ENCODE data around the gene PHF19.
A peak's percentile ranks its signal among the peaks of the same experiment; 100 is the strongest.

PHF19 gene

GRCh38 chr9:120850315-120850714 is 26.7 kb downstream of the PHF19 start:
- no peaks in the 10 kb centered on the region for H3K9me3 ChIP-seq (ENCODE audit: low read depth, low read length)
- no peaks in the 10 kb centered on the region for H3K36me3 ChIP-seq (ENCODE audit: insufficient read depth, low read length)
- no peak overlapping the region for H3K4me3 ChIP-seq
- TF ChIP-seq FOXP2 (optimal IDR thresholded peaks at IDR 0.05; ENCODE audit: control extremely low read depth, extremely low read length, insufficient read depth) (no peak), POLR2AphosphoS5 (IDR thresholded peaks at IDR 0.05; ENCODE audit: borderline replicate concordance, low read depth, low read length) (no peak), EZH2 (IDR thresholded peaks at IDR 0.05) (no peak)
- no peak overlapping the region for H3K27ac ChIP-seq
- H3K9ac ChIP-seq (ENCODE audit: insufficient read length) = no peak overlapping the region
- no peak for DNase-seq (ENCODE audit: low read depth, low spot score)

- no peak overlapping the region for H3K27ac ChIP-seq
- H3K36me3 ChIP-seq (ENCODE audit: insufficient read depth, low read length) = no peaks in the 10 kb centered on the region
- no peak for DNase-seq (ENCODE audit: low read depth, low spot score)
- no peak overlapping the region for H3K4me3 ChIP-seq
- H3K9me3 ChIP-seq (ENCODE audit: low read depth, low read length) = no peaks in the 10 kb centered on the region
- TF ChIP-seq FOXP2 (optimal IDR thresholded peaks at IDR 0.05; ENCODE audit: control extremely low read depth, extremely low read length, insufficient read depth) (no peak), EZH2 (IDR thresholded peaks at IDR 0.05) (no peak), POLR2AphosphoS5 (IDR thresholded peaks at IDR 0.05; ENCODE audit: borderline replicate concordance, low read depth, low read length) (no peak)
- no peak overlapping the region for H3K9ac ChIP-seq (ENCODE audit: insufficient read length)
These were observed 30.1 kb downstream of the PHF19 start for GRCh38 chr9:120846906-120847305.

GRCh38 chr9:120846251-120846889 is 30.6 kb downstream of the PHF19 start:
- Histone ChIP-seq H3K9ac (ENCODE audit: insufficient read length) (no peak overlapping the region), H3K27ac (no peak overlapping the region), H3K36me3 (ENCODE audit: insufficient read depth, low read length) (no peaks in the 10 kb centered on the region), H3K9me3 (ENCODE audit: low read depth, low read length) (no peaks in the 10 kb centered on the region), H3K4me3 (no peak overlapping the region)
- TF ChIP-seq POLR2AphosphoS5 (IDR thresholded peaks at IDR 0.05; ENCODE audit: borderline replicate concordance, low read depth, low read length) (no peak), FOXP2 (optimal IDR thresholded peaks at IDR 0.05; ENCODE audit: control extremely low read depth, extremely low read length, insufficient read depth) (no peak), EZH2 (IDR thresholded peaks at IDR 0.05) (no peak)
- no peak for DNase-seq (ENCODE audit: low read depth, low spot score)

- TF ChIP-seq POLR2AphosphoS5 (IDR thresholded peaks at IDR 0.05; ENCODE audit: borderline replicate concordance, low read depth, low read length) = no peak
- no peak for TF ChIP-seq EZH2 (IDR thresholded peaks at IDR 0.05)
- no peak for TF ChIP-seq FOXP2 (optimal IDR thresholded peaks at IDR 0.05; ENCODE audit: control extremely low read depth, extremely low read length, insufficient read depth)
- no peak overlapping the region for H3K9ac ChIP-seq (ENCODE audit: insufficient read length)
- H3K36me3 ChIP-seq (ENCODE audit: insufficient read depth, low read length) = no peaks in the 10 kb centered on the region
- no peak overlapping the region for H3K4me3 ChIP-seq
- H3K9me3 ChIP-seq (ENCODE audit: low read depth, low read length) = no peaks in the 10 kb centered on the region
- H3K27ac ChIP-seq = no peak overlapping the region
- DNase-seq (ENCODE audit: low read depth, low spot score) = no peak
These were observed 31.7 kb downstream of the PHF19 start for GRCh38 chr9:120845255-120845654.

- DNase-seq (ENCODE audit: low read depth, low spot score) = peak; percentile 76
- no peaks in the 10 kb centered on the region for H3K9me3 ChIP-seq (ENCODE audit: low read depth, low read length)
- peak within 1 kb of the TSS; percentile 86 for H3K4me3 ChIP-seq
- H3K27ac ChIP-seq = peak within 1 kb of the TSS; percentile 79
- H3K36me3 ChIP-seq (ENCODE audit: insufficient read depth, low read length) = no peaks in the 10 kb centered on the region
- H3K9ac ChIP-seq (ENCODE audit: insufficient read length) = peak within 1 kb of the TSS; percentile 97
- TF ChIP-seq FOXP2 (optimal IDR thresholded peaks at IDR 0.05; ENCODE audit: control extremely low read depth, extremely low read length, insufficient read depth) (no peak), POLR2AphosphoS5 (IDR thresholded peaks at IDR 0.05; ENCODE audit: borderline replicate concordance, low read depth, low read length) (peak; percentile 70), EZH2 (IDR thresholded peaks at IDR 0.05) (no peak)
These were observed 34.1 kb downstream of the PHF19 start, which contains the start of gene PSMD5 for GRCh38 chr9:120842685-120843485. PSMD5 (minus strand) TSS chr9:120842922; CDS start chr9:120842909, 13 bp downstream.

GRCh38 chr9:120841930-120842684 is 34.9 kb downstream of the PHF19 start:
- Histone ChIP-seq H3K4me3 (peak overlapping the region; percentile 86), H3K9me3 (ENCODE audit: low read depth, low read length) (no peaks in the 10 kb centered on the region), H3K9ac (ENCODE audit: insufficient read length) (peak overlapping the region; percentile 97), H3K27ac (peak overlapping the region; percentile 45; the same call in 1 of the 2 replicates), H3K36me3 (ENCODE audit: insufficient read depth, low read length) (no peaks in the 10 kb centered on the region)
- no peak for DNase-seq (ENCODE audit: low read depth, low spot score)
- TF ChIP-seq FOXP2 (optimal IDR thresholded peaks at IDR 0.05; ENCODE audit: control extremely low read depth, extremely low read length, insufficient read depth) (no peak), EZH2 (IDR thresholded peaks at IDR 0.05) (no peak), POLR2AphosphoS5 (IDR thresholded peaks at IDR 0.05; ENCODE audit: borderline replicate concordance, low read depth, low read length) (no peak)

- no peaks in the 10 kb centered on the region for H3K36me3 ChIP-seq (ENCODE audit: insufficient read depth, low read length)
- H3K27ac ChIP-seq = no peak overlapping the region
- no peak overlapping the region for H3K9ac ChIP-seq (ENCODE audit: insufficient read length)
- TF ChIP-seq EZH2 (IDR thresholded peaks at IDR 0.05) (no peak), FOXP2 (optimal IDR thresholded peaks at IDR 0.05; ENCODE audit: control extremely low read depth, extremely low read length, insufficient read depth) (no peak), POLR2AphosphoS5 (IDR thresholded peaks at IDR 0.05; ENCODE audit: borderline replicate concordance, low read depth, low read length) (no peak)
- no peak overlapping the region for H3K4me3 ChIP-seq
- H3K9me3 ChIP-seq (ENCODE audit: low read depth, low read length) = no peaks in the 10 kb centered on the region
- no peak for DNase-seq (ENCODE audit: low read depth, low spot score)
These were observed 37.8 kb downstream of the PHF19 start for GRCh38 chr9:120839146-120839545.

GRCh38 chr9:120837921-120838320 is 39.1 kb downstream of the PHF19 start:
- DNase-seq (ENCODE audit: low read depth, low spot score) = no peak
- Histone ChIP-seq H3K9ac (ENCODE audit: insufficient read length) (no peak overlapping the region), H3K4me3 (no peak overlapping the region), H3K27ac (no peak overlapping the region), H3K36me3 (ENCODE audit: insufficient read depth, low read length) (no peaks in the 10 kb centered on the region), H3K9me3 (ENCODE audit: low read depth, low read length) (no peaks in the 10 kb centered on the region)
- no peak for TF ChIP-seq EZH2 (IDR thresholded peaks at IDR 0.05)
- TF ChIP-seq POLR2AphosphoS5 (IDR thresholded peaks at IDR 0.05; ENCODE audit: borderline replicate concordance, low read depth, low read length) = no peak
- no peak for TF ChIP-seq FOXP2 (optimal IDR thresholded peaks at IDR 0.05; ENCODE audit: control extremely low read depth, extremely low read length, insufficient read depth)
